ENCODE results near the gene ST8SIA4.

ST8SIA4 gene

GRCh38 chr5:100790170-100790665 is 112.9 kb downstream of the ST8SIA4 start:
- peak; percentile 88 for ATAC-seq
- no peak for TF ChIP-seq TCF4 (CRISPR knock-in tag; IDR thresholded peaks at IDR 0.05; ENCODE audit: borderline replicate concordance)
- no peak for TF ChIP-seq RARB (CRISPR knock-in tag; IDR thresholded peaks at IDR 0.05)
- TF ChIP-seq PPARA (CRISPR knock-in tag; IDR thresholded peaks at IDR 0.05; ENCODE audit: borderline replicate concordance), result no peak
- TF ChIP-seq SNAI2 (CRISPR knock-in tag; IDR thresholded peaks at IDR 0.05), result no peak
- TF ChIP-seq ZC3H10 (CRISPR knock-in tag; IDR thresholded peaks at IDR 0.05), result no peak
- no peak for TF ChIP-seq OSR1 (CRISPR knock-in tag; IDR thresholded peaks at IDR 0.05)
- no peak for TF ChIP-seq CSDC2 (CRISPR knock-in tag; IDR thresholded peaks at IDR 0.05)
- TF ChIP-seq, protein P1, sequence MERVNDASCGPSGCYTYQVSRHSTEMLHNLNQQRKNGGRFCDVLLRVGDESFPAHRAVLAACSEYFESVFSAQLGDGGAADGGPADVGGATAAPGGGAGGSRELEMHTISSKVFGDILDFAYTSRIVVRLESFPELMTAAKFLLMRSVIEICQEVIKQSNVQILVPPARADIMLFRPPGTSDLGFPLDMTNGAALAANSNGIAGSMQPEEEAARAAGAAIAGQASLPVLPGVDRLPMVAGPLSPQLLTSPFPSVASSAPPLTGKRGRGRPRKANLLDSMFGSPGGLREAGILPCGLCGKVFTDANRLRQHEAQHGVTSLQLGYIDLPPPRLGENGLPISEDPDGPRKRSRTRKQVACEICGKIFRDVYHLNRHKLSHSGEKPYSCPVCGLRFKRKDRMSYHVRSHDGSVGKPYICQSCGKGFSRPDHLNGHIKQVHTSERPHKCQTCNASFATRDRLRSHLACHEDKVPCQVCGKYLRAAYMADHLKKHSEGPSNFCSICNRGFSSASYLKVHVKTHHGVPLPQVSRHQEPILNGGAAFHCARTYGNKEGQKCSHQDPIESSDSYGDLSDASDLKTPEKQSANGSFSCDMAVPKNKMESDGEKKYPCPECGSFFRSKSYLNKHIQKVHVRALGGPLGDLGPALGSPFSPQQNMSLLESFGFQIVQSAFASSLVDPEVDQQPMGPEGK (CRISPR knock-in tag; IDR thresholded peaks at IDR 0.05; ENCODE audit: borderline replicate concordance), result no peak
- TF ChIP-seq ESRRG (CRISPR knock-in tag; IDR thresholded peaks at IDR 0.05), result no peak
- TF ChIP-seq ISL1 (CRISPR knock-in tag; IDR thresholded peaks at IDR 0.05), result no peak
- TF ChIP-seq ZNF565 (CRISPR knock-in tag; conservative IDR thresholded peaks at IDR 0.05; ENCODE audit: low read depth), result no peak
- TF ChIP-seq ARNTL (CRISPR knock-in tag; IDR thresholded peaks at IDR 0.05; ENCODE audit: borderline replicate concordance, low read depth), result no peak
- TF ChIP-seq ZFP3 (CRISPR knock-in tag; IDR thresholded peaks at IDR 0.05), result no peak

DNA sequence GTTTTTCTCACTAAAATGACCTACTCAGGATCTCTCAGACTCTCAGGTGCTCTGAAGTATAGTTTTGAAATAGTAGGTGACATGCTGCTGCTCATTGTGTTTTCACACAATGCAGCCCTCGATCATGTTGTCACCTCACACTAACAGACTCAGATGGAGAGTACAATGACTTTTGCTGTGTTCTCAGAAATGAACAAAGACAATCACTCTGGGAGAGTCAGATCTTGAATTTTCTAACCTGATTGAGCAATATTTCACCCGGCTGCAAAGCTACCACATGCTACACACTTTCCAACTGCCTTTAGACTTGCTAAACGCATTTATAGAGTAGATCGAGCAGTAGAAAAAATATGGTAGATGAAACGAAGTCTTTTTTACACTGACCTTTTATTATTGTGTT is 113.4 kb downstream of the ST8SIA4 start:
- ATAC-seq, result no peak
- TF ChIP-seq CSRNP3 (CRISPR knock-in tag; IDR thresholded peaks at IDR 0.05), result no peak
- TF ChIP-seq RARB (CRISPR knock-in tag; IDR thresholded peaks at IDR 0.05), result no peak
- TF ChIP-seq ARNTL (CRISPR knock-in tag; IDR thresholded peaks at IDR 0.05; ENCODE audit: borderline replicate concordance, low read depth), result no peak
- no peak for TF ChIP-seq ZNF70 (CRISPR knock-in tag; IDR thresholded peaks at IDR 0.05)
- TF ChIP-seq, protein P1 (CRISPR knock-in tag; IDR thresholded peaks at IDR 0.05; ENCODE audit: borderline replicate concordance), result no peak
- no peak for TF ChIP-seq ZNF565 (CRISPR knock-in tag; conservative IDR thresholded peaks at IDR 0.05; ENCODE audit: low read depth)
- no peak for TF ChIP-seq OSR1 (CRISPR knock-in tag; IDR thresholded peaks at IDR 0.05)
- TF ChIP-seq, protein P2, sequence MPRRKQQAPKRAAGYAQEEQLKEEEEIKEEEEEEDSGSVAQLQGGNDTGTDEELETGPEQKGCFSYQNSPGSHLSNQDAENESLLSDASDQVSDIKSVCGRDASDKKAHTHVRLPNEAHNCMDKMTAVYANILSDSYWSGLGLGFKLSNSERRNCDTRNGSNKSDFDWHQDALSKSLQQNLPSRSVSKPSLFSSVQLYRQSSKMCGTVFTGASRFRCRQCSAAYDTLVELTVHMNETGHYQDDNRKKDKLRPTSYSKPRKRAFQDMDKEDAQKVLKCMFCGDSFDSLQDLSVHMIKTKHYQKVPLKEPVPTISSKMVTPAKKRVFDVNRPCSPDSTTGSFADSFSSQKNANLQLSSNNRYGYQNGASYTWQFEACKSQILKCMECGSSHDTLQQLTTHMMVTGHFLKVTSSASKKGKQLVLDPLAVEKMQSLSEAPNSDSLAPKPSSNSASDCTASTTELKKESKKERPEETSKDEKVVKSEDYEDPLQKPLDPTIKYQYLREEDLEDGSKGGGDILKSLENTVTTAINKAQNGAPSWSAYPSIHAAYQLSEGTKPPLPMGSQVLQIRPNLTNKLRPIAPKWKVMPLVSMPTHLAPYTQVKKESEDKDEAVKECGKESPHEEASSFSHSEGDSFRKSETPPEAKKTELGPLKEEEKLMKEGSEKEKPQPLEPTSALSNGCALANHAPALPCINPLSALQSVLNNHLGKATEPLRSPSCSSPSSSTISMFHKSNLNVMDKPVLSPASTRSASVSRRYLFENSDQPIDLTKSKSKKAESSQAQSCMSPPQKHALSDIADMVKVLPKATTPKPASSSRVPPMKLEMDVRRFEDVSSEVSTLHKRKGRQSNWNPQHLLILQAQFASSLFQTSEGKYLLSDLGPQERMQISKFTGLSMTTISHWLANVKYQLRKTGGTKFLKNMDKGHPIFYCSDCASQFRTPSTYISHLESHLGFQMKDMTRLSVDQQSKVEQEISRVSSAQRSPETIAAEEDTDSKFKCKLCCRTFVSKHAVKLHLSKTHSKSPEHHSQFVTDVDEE (CRISPR knock-in tag; IDR thresholded peaks at IDR 0.05), result no peak
- TF ChIP-seq ZFP30 (CRISPR knock-in tag; IDR thresholded peaks at IDR 0.05), result no peak
- no peak for TF ChIP-seq TOX (CRISPR knock-in tag; IDR thresholded peaks at IDR 0.05; ENCODE audit: borderline replicate concordance)
- TF ChIP-seq BACH2 (CRISPR knock-in tag; IDR thresholded peaks at IDR 0.05; ENCODE audit: borderline replicate concordance), result no peak
- TF ChIP-seq SNAI2 (CRISPR knock-in tag; IDR thresholded peaks at IDR 0.05), result no peak
- TF ChIP-seq ZNF8 (CRISPR knock-in tag; IDR thresholded peaks at IDR 0.05), result no peak
- TF ChIP-seq CSDC2 (CRISPR knock-in tag; IDR thresholded peaks at IDR 0.05), result no peak
- TF ChIP-seq CREB5 (CRISPR knock-in tag; IDR thresholded peaks at IDR 0.05; ENCODE audit: low read depth), result no peak
- no peak for TF ChIP-seq PPARA (CRISPR knock-in tag; IDR thresholded peaks at IDR 0.05; ENCODE audit: borderline replicate concordance)
- TF ChIP-seq POU6F1 (CRISPR knock-in tag; IDR thresholded peaks at IDR 0.05; ENCODE audit: borderline replicate concordance, low read depth), result no peak
- no peak for TF ChIP-seq TCF4 (CRISPR knock-in tag; IDR thresholded peaks at IDR 0.05; ENCODE audit: borderline replicate concordance)

Data from SK-N-SH treated with all-trans-retinoic acid at 6 μM for 48 hours (cell line).